GM18507 (cell line): ENCODE measurements around the gene LARP4B.

Source experiments
- DNase-seq: peaks from one replicate; pipeline ENCODE4 v3.0.0; 2011; ENCODE audit warnings: low read depth; ENCODE audit not compliant: insufficient read length; ENCODE audit errors: extremely low spot score
- FAIRE-seq: peaks from 2 replicates; lab custom pipeline; 2011; peaks lifted over from hg19 to GRCh38; lab: Jason Lieb, UNC

The LARP4B gene

DNA sequence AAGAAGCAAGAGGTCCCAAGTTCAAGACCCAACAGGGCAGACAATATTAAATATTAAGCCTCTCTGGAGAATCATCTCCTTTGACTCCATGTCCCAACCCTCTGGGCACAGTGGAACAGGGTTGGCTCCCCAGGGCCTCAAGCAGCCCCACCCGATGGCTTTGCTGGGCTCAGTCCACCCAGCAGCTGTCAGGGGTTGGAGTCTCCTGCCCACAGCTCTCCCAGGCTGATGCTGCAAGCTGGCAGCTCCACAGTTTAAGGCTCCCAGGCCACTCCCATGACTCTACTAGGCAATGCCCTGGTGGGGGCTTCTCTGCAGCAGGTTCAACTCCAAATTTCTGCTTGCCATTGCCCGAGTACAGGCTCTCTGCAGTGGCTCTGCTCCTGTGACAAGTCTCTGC is 55.1 kb downstream of the LARP4B start:
- DNase-seq (no peak), FAIRE-seq (no peak)

- DNase-seq: no peak
- FAIRE-seq: no peak
Measured at GRCh38 chr10:873020-873419, 58.5 kb downstream of the LARP4B start.

GRCh38 chr10:871951-872403 is 59.5 kb downstream of the LARP4B start:
- DNase-seq (no peak), FAIRE-seq (no peak)

GRCh38 chr10:870564-871166 is 60.8 kb downstream of the LARP4B start:
- DNase-seq (no peak), FAIRE-seq (peak; percentile 9)

GRCh38 chr10:869171-869570 is 62.3 kb downstream of the LARP4B start:
- DNase-seq (no peak), FAIRE-seq (no peak)

GRCh38 chr10:867807-868206 is 63.7 kb downstream of the LARP4B start:
- no peak for DNase-seq
- no peak for FAIRE-seq

DNA sequence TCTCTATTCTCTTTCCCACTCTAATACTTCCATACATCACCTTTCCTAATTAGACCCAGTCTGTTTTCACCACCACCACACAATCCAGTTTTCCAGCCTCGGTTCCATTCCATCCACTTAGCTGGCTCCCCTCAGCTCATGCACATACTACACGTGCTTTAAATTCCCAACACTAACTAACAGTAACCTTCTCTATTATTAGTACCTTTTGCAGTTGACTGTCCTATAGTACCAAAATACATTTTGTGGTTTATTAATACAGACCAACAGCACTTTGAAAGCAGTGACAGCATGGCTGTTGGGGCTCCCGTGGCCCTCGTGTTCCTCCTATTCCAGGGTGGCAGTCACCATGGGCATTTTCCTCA is 64.9 kb downstream of the LARP4B start:
- FAIRE-seq (no peak), DNase-seq (no peak)

GRCh38 chr10:865924-866576 is 65.5 kb downstream of the LARP4B start:
- FAIRE-seq: no peak
- DNase-seq: no peak

GRCh38 chr10:865257-865656 is 66.2 kb downstream of the LARP4B start:
- no peak for DNase-seq
- no peak for FAIRE-seq

DNA sequence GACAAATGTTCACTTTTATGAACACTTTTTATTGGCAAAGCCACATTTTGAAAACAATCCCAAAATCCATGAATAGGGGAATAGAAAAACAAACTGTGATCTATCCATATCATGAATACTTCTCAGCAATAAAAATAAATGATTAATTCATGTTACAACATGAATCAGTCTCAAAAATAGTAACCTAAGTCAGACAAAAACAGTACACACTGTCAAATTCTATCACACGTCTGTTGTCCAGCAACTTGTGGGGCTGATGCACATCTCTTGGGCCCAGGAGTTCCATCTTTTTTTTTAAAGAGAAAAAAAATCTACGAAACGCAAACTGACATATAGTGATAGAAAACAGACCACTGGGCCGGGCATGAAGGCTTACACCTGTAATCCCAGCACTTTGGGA is 71.0 kb downstream of the LARP4B start:
- DNase-seq (no peak), FAIRE-seq (no peak)

DNA sequence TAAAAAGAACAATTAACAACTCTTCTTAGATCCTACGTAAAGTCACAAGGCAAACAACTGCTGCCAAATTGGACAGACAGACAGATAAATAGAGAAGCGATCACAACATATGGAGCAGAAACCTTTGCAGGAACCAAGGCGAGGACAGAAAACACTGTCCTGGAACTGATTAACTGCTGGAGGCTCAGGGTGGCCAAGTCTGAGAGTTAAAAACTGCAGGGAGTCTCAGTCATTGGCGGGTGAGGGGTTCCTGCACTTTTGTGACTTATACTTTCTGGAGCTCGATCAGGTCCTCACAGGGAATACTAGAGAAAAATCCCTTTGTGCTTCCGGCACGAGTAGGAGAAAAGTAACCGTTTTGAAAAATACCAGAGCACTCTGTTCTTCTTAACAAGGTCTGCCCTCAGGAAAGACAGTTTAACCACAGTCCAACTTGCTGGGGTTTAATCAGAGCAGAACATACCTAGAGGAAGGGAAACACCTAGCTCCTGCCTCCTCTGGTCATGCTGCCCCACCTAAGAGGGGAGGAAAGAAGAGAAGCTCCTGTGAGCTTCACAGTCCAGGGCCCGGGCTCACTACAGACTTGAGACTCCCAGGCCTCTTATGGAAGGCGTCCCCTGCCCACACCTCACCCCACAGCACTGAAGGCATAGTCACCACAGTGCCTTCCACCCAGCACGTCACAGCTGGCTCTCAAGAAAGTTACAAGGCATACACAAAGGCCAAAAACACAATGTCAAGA is 74.9 kb downstream of the LARP4B start:
- FAIRE-seq (no peak), DNase-seq (no peak)

DNA sequence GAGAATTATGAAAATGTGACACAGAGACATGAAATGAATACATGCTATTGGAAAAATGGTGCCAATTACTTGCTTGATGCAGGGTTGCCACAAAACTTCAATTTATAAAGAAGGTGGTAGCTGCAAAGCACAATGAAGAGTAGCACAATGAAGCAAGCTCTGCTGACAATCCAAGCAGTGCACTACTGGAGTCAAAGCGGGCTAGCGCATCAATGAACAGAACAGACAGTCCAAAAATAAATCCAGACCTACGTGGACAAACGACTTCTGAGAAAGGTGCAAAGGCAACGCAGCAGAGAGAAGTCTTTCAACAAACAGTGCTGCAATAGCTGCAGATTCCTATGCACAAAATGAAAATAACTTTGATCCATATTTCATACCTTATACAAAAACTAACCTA is 75.8 kb downstream of the LARP4B start:
- FAIRE-seq (no peak), DNase-seq (no peak)

- DNase-seq (no peak), FAIRE-seq (no peak)
Measured at GRCh38 chr10:855079-855478, 76.4 kb downstream of the LARP4B start.

DNA sequence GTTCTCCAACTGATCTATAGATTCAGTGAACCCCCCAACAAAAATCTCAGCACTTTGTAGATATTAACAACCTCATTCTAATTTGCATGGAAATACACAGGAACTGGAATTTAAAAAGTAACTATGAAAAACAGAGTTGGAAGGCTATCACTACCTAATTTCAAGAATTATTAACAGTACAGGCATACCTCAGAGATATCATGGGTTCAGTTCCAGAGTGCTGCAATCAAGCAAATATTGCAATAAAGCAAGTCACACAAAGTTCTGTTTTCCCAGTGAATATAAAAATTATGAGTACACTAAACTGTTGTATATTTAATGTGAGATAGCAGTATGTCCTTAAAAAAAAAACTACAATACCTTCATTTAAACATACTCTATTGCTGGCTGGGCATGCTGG is 78.5 kb downstream of the LARP4B start:
- DNase-seq (no peak), FAIRE-seq (no peak)

DNA sequence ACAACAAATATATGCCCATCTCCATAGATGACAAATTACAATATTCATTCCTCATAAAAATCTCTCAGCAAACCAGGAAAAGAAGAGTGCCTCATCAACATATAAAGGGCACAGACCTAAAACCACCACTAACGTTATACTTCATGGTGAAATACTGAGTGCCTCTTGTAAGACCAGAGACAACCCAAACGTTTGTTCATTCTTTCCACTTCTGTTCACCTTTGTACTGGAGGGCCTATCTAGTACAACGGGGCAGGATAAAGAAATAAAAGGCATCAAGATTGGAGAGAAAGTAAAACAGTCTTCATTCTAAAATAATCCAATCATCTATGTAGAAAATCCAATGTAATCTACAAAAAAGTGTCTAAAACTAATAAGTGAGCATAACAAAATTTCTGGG is 79.1 kb downstream of the LARP4B start:
- no peak for FAIRE-seq
- DNase-seq: no peak

GRCh38 chr10:851901-852300 is 79.6 kb downstream of the LARP4B start:
- DNase-seq (peak; percentile 23), FAIRE-seq (peak; percentile 92)

- no peak for FAIRE-seq
- DNase-seq: no peak
Measured at GRCh38 chr10:850093-850492, 81.4 kb downstream of the LARP4B start.

DNA sequence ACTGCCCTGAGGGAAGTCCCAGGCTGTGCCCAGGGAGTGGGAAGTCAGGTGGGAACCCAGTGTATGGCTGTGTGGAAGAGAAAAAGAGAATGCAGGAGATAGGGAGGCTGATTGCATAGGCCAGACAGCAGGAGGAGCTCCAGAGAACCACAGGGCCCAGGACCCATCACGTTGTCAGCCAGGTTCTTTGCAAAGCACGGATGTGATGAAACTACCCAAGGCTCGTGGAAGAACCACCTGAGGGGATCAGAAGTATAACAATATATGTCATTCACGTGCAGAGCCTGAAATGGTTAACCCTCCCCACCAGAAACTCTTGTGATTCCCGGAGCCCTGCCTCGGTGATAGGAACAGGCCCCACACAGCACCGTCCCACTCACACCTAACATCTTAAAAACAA is 83.6 kb downstream of the LARP4B start:
- no peak for DNase-seq
- FAIRE-seq: no peak

DNA sequence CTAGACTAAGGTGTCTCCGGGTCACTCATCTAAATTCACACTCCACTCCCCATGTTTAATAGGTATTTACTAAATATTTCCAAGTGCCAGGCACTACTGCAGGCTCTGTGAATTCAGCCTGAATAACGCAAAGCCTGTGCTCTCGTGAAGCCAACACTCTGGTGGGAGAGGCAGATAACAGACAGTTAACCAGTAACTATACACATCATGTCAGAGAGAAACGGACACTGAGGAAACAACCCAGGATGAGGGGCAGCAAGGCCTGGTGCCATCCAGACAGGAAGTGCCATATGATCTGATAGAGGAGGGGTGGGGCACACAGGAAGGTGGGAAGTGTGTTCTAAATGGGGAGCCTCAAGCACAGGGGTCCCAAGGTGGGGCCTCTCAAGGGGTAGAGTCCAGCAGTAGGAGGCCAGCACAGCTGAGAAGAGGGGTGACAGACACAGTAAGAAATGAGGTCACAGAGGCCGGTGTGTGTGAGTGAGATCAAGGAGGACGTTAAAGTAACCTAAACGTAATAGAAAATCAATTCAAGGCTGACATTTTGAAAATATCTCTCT is 85.3 kb downstream of the LARP4B start:
- DNase-seq (no peak), FAIRE-seq (no peak)

GRCh38 chr10:845526-845925 is 86.0 kb downstream of the LARP4B start:
- no peak for DNase-seq
- FAIRE-seq: no peak

GRCh38 chr10:844552-844951 is 87.0 kb downstream of the LARP4B start:
- FAIRE-seq: no peak
- no peak for DNase-seq
